K562 (cell line): ENCODE results near the gene PCDHA9. TPM values are rescaled to one million over a fixed set of nuclear protein-coding genes. Genes with fewer than 3 reads are reported as not detected.

Experiments used
- ATAC-seq: fragments of 200-7000 bp; cut with Tn5 transposase; 3 replicates; pipeline ENCODE4 v1.9.1; 2020; ENCODE audit warnings: moderate library complexity
- BruUV-seq: library from RNA; stranded (reverse); fragments of 400-500 nt; replicated peaks from 2 replicates; lab custom pipeline; 2021; lab: Mats Ljungman, UMichigan
- CTCF ChIA-PET: fragments of 300-600 bp; formaldehyde crosslinking; extraction: SDS; loops from one replicate; lab custom pipeline; 2021; ENCODE audit warnings: low intra/inter-chr PET ratio; lab: Yijun Ruan, JAX
- POLR2A ChIA-PET: fragments of 300-600, 350-650 bp; sonication (Branson Sonifier 250); formaldehyde crosslinking; extraction: SDS; loops from one replicate; lab custom pipeline; 2021; ENCODE audit warnings: antibody characterized with exemption, inconsistent platforms; lab: Yijun Ruan, JAX
- DNase-seq, 4 experiments: peaks; one replicate each; pipeline versions ENCODE4 v3.0.0 to v3.0.0-alpha.2; 2011 to 2018; ENCODE audit warnings: low spot score in 3 of 4, mixed read lengths in 3 of 4; ENCODE audit errors: extremely low read depth in 1 of 4
- FAIRE-seq: peaks from 2 replicates; lab custom pipeline; 2011; peaks lifted over from hg19 to GRCh38; lab: Jason Lieb, UNC
- H2AFZ ChIP-seq: 2 replicates; pipeline ENCODE4 v1.6.0; 2011; ENCODE audit warnings: low read depth, low read length, control low read depth, inconsistent platforms
- H3K27ac ChIP-seq: fragments of 200-600 bp; 3 replicates; pipeline ENCODE4 v1.8.0; 2011; ENCODE audit warnings: low read depth, mild to moderate bottlenecking, control low read depth, inconsistent platforms, low read length, moderate library complexity, mixed read lengths; ENCODE audit errors: extremely low read depth
- H3K27me3 ChIP-seq, 2 experiments: fragments of 300-600 bp in 1 of 2; 2 replicates in 1 of 2; 3 replicates in 1 of 2; pipeline versions ENCODE4 v1.6.0 to v1.8.0; 2011; ENCODE audit warnings: inconsistent platforms in 2 of 2, low read length in 2 of 2, mild to moderate bottlenecking in 1 of 2, mixed read lengths in 1 of 2, moderate library complexity in 1 of 2; ENCODE audit not compliant: control insufficient read depth in 2 of 2, insufficient read depth in 2 of 2
- H3K36me3 ChIP-seq: fragments of 300-600 bp; 3 replicates; pipeline ENCODE4 v1.8.0; 2011; ENCODE audit warnings: mild to moderate bottlenecking, low read length, inconsistent platforms; ENCODE audit not compliant: control insufficient read depth, insufficient read depth
- H3K4me1 ChIP-seq, 2 experiments: fragments of 200-600 bp in 1 of 2; replicated peaks in 1 of 2; 2 replicates in 1 of 2; 3 replicates in 1 of 2; pipeline versions ENCODE4 v1.5.1 to v1.8.0; 2011; ENCODE audit warnings: inconsistent platforms in 2 of 2, low read length in 2 of 2, mild to moderate bottlenecking in 1 of 2, mixed read lengths in 1 of 2, moderate library complexity in 1 of 2; ENCODE audit not compliant: control insufficient read depth in 2 of 2, insufficient read depth in 2 of 2
- H3K4me2 ChIP-seq: 2 replicates; pipeline ENCODE4 v1.6.1; 2011; ENCODE audit warnings: low read length, control low read depth, inconsistent platforms, mixed read lengths; ENCODE audit not compliant: insufficient read depth
- H3K4me3 ChIP-seq: fragments of 200-600 bp; sonication (generic), shearing (Covaris generic); 2 replicates; pipeline ENCODE4 v1.5.1; 2016; ENCODE audit warnings: control low read depth, inconsistent platforms
- H3K79me2 ChIP-seq: fragments of 200-600 bp; 3 replicates; pipeline ENCODE4 v1.8.0; 2011; ENCODE audit warnings: low read length, inconsistent platforms; ENCODE audit not compliant: control insufficient read depth, insufficient read depth
- H3K9ac ChIP-seq, 2 experiments: 2 replicates each; pipeline versions ENCODE4 v1.6.0 to v1.6.1; 2011; ENCODE audit warnings: low read depth in 2 of 2, low read length in 2 of 2, control low read depth in 1 of 2, inconsistent platforms in 1 of 2, mild to moderate bottlenecking in 1 of 2, mixed read lengths in 1 of 2; ENCODE audit not compliant: insufficient read depth in 1 of 2
- H3K9me1 ChIP-seq: one replicate; pipeline ENCODE4 v1.6.0; 2011; ENCODE audit warnings: inconsistent platforms, mild to moderate bottlenecking, low read length, moderate library complexity; ENCODE audit not compliant: control insufficient read depth, insufficient read depth
- H3K9me3 ChIP-seq: replicated peaks from 2 replicates; pipeline ENCODE4 v1.5.1; 2011; ENCODE audit warnings: low read depth, low read length, inconsistent platforms; ENCODE audit not compliant: control insufficient read depth, insufficient read depth
- H4K20me1 ChIP-seq: replicated peaks from 2 replicates; pipeline ENCODE4 v1.6.1; 2011; ENCODE audit warnings: low read length, inconsistent platforms, mixed read lengths; ENCODE audit not compliant: control insufficient read depth, insufficient read depth
- MYNN ChIP-seq, 2 experiments: sonication (generic); formaldehyde crosslinking in 1 of 2; IDR thresholded peaks; 2 replicates each; pipeline versions ENCODE4 v1.5.0 to v1.6.1; 2016 to 2020; ENCODE audit warnings: antibody characterized with exemption in 1 of 2, missing genetic modification reagents in 1 of 2
- RAD21 ChIP-seq, 2 experiments: fragments of 250-450 bp in 1 of 2; fragments of 450-650 bp in 1 of 2; sonication (Bioruptor Pico) in 1 of 2; formaldehyde crosslinking in 1 of 2; IDR thresholded peaks in 1 of 2; conservative IDR thresholded peaks in 1 of 2; 2 replicates each; pipeline versions ENCODE4 v1.4.0 to v1.8.0; 2020 to 2022; ENCODE audit warnings: mild to moderate bottlenecking in 2 of 2, moderate library complexity in 1 of 2
- WGBS: fragments of 100-300 bp; shearing (Covaris generic); methylation state at CpG from one replicate; pipeline ENCODE4 v1.1.6; 2016; ENCODE audit warnings: low coverage, mixed read lengths; ENCODE audit not compliant: insufficient coverage; ENCODE audit errors: missing lambda C conversion rate; 5-methylcytosine and 5-hydroxymethylcytosine counted together
- in situ Hi-C: fragments of 300-500 bp; cut with MboI; formaldehyde crosslinking; loops from 4 replicates; pipeline ENCODE4 v1.15.0; 2018; ENCODE audit warnings: inconsistent platforms, mixed read lengths
- intact Hi-C: fragments of 100-400 bp; cut with micrococcal nuclease; formaldehyde crosslinking; loops from 2 replicates; pipeline ENCODE4 v1.14.2; 2022
- polyA plus RNA-seq, 8 experiments: library from polyadenylated mRNA; depleted of rRNA in 4 of 8; stranded (reverse) in 5 of 8; unstranded in 3 of 8; fragments of >200 nt; fragmentation: Nextera tagmentation in 2 of 8; fragmentation: Illumina TruSeq in 1 of 8; extraction: Ambion mirVana in 2 of 8; extraction: Trizol in 1 of 8; gene quantifications; 2 replicates each; pipeline versions ENCODE4 v1.2.1 to v1.2.3, GENCODE V29; 2011 to 2014; ENCODE audit warnings: inconsistent platforms in 1 of 8, missing spikeins in 1 of 8
- total RNA-seq, 7 experiments: library from RNA; depleted of rRNA in 6 of 7; stranded (reverse); fragments of >200 nt in 6 of 7; fragmentation: Illumina TruSeq in 2 of 7; extraction: Trizol in 2 of 7; gene quantifications; 2 replicates each; pipeline versions ENCODE4 v1.2.1 to v1.2.3, GENCODE V29; 2011 to 2021; ENCODE audit warnings: low replicate concordance in 1 of 7
- TF ChIP-seq, protein P1 (sequence below), 3 experiments: IDR thresholded peaks in 2 of 3; conservative IDR thresholded peaks in 1 of 3; 2 replicates each; pipeline ENCODE4 v1.5.1; 2011 to 2012; ENCODE audit warnings: low read length in 3 of 3, mild to moderate bottlenecking in 3 of 3, control low read depth in 2 of 3, improper control_type of control experiment in 1 of 3, inconsistent platforms in 1 of 3, low read depth in 1 of 3, mixed read lengths in 1 of 3, moderate library complexity in 1 of 3; ENCODE audit not compliant: insufficient read depth in 2 of 3

Gene PCDHA9
- total and polyA plus RNA-seq, 9 of the 15 experiments (the other 6 are each of a cell fraction or from before 2014, with no cell fraction given): not detected

DNA sequence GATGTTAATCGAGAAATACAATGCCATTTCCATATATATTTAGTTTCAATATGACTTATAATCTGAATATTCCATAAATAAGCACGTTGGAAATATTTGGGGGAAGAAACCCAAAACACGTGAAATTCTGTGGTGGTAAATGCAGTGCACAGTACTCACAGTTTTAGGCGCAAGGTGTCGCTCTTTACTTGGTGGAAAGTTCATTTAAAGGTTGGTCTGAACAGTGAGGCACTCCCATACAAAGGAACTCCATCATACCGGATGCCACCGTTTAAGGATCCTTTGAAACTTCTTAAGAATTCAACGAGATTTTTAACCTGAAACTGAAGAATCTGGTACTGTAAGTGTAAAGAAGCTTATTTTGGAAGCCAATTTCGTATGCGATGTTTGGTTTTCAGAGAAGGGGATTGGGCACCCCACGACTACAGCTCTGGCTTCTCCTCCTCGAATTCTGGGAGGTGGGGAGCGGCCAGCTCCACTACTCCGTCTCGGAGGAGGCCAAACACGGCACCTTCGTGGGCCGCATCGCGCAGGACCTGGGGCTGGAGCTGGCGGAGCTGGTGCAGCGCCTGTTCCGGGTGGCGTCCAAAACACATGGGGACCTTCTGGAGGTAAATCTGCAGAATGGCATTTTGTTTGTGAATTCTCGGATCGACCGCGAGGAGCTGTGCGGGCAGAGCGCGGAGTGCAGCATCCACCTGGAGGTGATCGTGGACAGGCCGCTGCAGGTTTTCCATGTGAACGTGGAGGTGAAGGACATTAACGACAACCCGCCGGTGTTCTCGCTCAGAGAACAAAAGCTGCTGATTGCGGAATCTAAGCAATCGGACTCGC, 20.8 kb downstream of the PCDHA9 start, which contains the start of gene PCDHA11:
PCDHA11 (plus strand) TSS at position 237 of the 834 bp plus-strand sequence; CDS start at position 384, 147 bp downstream.
- DNase-seq (peak in 2 of 4 experiments; percentile 7 to 19), ATAC-seq (peak; percentile 68; the same call in 2 of the 3 replicates), FAIRE-seq (no peak)
- Histone ChIP-seq H3K4me2 (no peak within 1 kb of the TSS), H3K4me3 (no peak within 1 kb of the TSS), H3K79me2 (no peaks in the 10 kb centered on the region), H3K9ac (no peak within 1 kb of the TSS), H3K4me1 (no peaks in the 10 kb centered on the region), H3K36me3 (no peaks in the 10 kb centered on the region), H2AFZ (no peak within 1 kb of the TSS), H3K27ac (no peak within 1 kb of the TSS), H3K9me1 (no peaks in the 10 kb centered on the region), H3K9me3 (no peaks in the 10 kb centered on the region), H4K20me1 (no peaks in the 10 kb centered on the region), H3K27me3 (no peaks in the 10 kb centered on the region)
- 2% methylated on average over 41 of the region's 41 CpGs for WGBS
- TF ChIP-seq, protein P1, sequence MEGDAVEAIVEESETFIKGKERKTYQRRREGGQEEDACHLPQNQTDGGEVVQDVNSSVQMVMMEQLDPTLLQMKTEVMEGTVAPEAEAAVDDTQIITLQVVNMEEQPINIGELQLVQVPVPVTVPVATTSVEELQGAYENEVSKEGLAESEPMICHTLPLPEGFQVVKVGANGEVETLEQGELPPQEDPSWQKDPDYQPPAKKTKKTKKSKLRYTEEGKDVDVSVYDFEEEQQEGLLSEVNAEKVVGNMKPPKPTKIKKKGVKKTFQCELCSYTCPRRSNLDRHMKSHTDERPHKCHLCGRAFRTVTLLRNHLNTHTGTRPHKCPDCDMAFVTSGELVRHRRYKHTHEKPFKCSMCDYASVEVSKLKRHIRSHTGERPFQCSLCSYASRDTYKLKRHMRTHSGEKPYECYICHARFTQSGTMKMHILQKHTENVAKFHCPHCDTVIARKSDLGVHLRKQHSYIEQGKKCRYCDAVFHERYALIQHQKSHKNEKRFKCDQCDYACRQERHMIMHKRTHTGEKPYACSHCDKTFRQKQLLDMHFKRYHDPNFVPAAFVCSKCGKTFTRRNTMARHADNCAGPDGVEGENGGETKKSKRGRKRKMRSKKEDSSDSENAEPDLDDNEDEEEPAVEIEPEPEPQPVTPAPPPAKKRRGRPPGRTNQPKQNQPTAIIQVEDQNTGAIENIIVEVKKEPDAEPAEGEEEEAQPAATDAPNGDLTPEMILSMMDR (IDR thresholded peaks at IDR 0.05 in 2 of 3, conservative IDR thresholded peaks at IDR 0.05 in 1 of 3; ENCODE audit: insufficient read depth in 2 of 3, low read depth in 1 of 3, low read length in 3 of 3): peak; percentile 13 to 47 (median 24); a peak in 2 of 6 replicates
- TF ChIP-seq RAD21 (CRISPR knock-in tag; conservative IDR thresholded peaks at IDR 0.05 in 1 of 2, IDR thresholded peaks at IDR 0.05 in 1 of 2) (peak in 1 of 2 experiments; percentile 26; a peak in 1 of 4 replicates), MYNN (IDR thresholded peaks at IDR 0.05) (no peak), MYNN (CRISPR knock-in tag; IDR thresholded peaks at IDR 0.05) (no peak)
- intact Hi-C loops: loop anchor here (5.0 kb wide), 1 partner anchor 173 kb away; no protein-coding TSS in a partner anchor
- in situ Hi-C loops: no loop called here
- POLR2A ChIA-PET: interaction anchor here (0.6 kb wide), 1 partner anchor 11 kb away, joined by 3 read pairs; no protein-coding TSS in a partner anchor
- no TSS peak for BruUV-seq
- CTCF ChIA-PET: no interaction called here
